Measurements from ENCODE around the gene FAM193B. TPM values are rescaled to one million over a fixed set of nuclear protein-coding genes. Genes with fewer than 3 reads are reported as not detected.

Gene FAM193B
- total RNA-seq, 1 donor from 2014 or later: 165 TPM

DNA sequence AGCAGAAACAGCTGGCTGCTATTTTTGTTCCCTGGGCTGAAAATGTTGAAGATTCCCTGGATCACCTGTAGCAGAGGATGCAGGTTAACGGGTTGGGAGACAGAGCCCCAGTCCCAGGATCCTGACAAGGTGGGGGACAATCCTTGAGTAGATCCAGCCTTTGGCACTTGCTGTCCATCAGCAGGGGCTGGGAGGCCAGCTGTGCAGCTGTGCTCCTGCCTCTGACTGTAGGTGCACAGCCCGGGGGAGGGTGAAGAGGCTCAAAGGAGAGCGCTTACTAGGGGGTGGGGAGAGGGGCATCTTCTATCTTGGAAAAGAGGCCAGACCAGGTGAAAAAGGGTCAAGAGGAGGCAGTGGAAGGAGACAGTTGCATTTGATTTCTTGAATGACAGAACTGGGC, 34.1 kb downstream of the FAM193B start:
- peaks cover 17% of the 10 kb centered on the region for H3K36me3 Mint-ChIP-seq (ENCODE audit: insufficient read depth)
- no peaks in the 10 kb centered on the region for H3K27me3 Mint-ChIP-seq
- peaks cover 18% of the 10 kb centered on the region for H3K4me1 Mint-ChIP-seq (ENCODE audit: low read depth)
- H3K4me3 Mint-ChIP-seq (ENCODE audit: low read depth): no peak overlapping the region
- TF ChIP-seq, protein P1, sequence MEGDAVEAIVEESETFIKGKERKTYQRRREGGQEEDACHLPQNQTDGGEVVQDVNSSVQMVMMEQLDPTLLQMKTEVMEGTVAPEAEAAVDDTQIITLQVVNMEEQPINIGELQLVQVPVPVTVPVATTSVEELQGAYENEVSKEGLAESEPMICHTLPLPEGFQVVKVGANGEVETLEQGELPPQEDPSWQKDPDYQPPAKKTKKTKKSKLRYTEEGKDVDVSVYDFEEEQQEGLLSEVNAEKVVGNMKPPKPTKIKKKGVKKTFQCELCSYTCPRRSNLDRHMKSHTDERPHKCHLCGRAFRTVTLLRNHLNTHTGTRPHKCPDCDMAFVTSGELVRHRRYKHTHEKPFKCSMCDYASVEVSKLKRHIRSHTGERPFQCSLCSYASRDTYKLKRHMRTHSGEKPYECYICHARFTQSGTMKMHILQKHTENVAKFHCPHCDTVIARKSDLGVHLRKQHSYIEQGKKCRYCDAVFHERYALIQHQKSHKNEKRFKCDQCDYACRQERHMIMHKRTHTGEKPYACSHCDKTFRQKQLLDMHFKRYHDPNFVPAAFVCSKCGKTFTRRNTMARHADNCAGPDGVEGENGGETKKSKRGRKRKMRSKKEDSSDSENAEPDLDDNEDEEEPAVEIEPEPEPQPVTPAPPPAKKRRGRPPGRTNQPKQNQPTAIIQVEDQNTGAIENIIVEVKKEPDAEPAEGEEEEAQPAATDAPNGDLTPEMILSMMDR (IDR thresholded peaks at IDR 0.05; ENCODE audit: unreplicated experiment): no peak
- no peaks in the 10 kb centered on the region for H3K9me3 Mint-ChIP-seq (ENCODE audit: low read depth)
- DNase-seq (ENCODE audit: low spot score, unreplicated experiment): no peak
- H3K27ac Mint-ChIP-seq: no peak overlapping the region

DNA sequence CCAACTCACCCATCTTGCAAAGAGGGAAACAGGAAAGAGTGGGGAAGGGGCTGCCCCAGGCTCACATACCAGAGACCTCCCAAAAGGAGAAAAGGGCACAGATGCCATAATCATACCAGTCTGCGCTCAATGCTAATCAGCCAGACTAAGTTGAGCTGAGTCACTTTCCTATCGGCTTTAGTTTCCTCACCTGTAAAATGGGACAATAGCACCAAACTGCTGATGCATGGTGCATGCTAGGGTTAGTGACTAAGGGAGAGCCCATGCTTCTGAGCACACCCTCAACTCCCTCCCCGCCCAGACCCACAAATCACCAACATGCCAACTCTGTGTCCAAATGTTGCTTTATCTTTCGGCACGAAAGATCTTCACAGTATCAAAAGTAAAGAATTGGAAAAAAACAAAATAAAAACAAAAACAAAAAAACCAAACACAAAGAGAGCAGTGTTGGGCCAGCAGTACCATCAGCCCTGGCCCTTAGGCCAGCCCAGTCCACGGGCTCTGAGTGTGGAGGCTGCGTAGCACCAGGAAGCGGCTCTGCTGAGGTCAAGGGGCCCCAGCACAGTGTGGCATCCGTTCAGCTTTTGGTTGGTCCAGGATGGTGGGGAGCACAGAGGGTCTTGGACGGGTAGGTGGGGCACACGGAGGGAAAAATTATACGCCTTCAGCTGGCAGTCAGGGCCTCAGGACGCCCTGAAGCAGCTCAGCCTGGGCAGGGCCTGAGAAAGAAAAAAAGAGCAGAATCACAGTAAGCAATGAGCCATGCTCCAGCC, 34.7 kb downstream of the FAM193B start:
- Mint-ChIP-seq H3K9me3 (ENCODE audit: low read depth) (no peaks in the 10 kb centered on the region), H3K36me3 (ENCODE audit: insufficient read depth) (peaks cover 19% of the 10 kb centered on the region), H3K27me3 (no peaks in the 10 kb centered on the region), H3K4me3 (ENCODE audit: low read depth) (no peak overlapping the region), H3K27ac (no peak overlapping the region), H3K4me1 (ENCODE audit: low read depth) (peaks cover 18% of the 10 kb centered on the region)
- TF ChIP-seq, protein P1 (IDR thresholded peaks at IDR 0.05; ENCODE audit: unreplicated experiment): no peak
- DNase-seq (ENCODE audit: low spot score, unreplicated experiment): no peak

DNA sequence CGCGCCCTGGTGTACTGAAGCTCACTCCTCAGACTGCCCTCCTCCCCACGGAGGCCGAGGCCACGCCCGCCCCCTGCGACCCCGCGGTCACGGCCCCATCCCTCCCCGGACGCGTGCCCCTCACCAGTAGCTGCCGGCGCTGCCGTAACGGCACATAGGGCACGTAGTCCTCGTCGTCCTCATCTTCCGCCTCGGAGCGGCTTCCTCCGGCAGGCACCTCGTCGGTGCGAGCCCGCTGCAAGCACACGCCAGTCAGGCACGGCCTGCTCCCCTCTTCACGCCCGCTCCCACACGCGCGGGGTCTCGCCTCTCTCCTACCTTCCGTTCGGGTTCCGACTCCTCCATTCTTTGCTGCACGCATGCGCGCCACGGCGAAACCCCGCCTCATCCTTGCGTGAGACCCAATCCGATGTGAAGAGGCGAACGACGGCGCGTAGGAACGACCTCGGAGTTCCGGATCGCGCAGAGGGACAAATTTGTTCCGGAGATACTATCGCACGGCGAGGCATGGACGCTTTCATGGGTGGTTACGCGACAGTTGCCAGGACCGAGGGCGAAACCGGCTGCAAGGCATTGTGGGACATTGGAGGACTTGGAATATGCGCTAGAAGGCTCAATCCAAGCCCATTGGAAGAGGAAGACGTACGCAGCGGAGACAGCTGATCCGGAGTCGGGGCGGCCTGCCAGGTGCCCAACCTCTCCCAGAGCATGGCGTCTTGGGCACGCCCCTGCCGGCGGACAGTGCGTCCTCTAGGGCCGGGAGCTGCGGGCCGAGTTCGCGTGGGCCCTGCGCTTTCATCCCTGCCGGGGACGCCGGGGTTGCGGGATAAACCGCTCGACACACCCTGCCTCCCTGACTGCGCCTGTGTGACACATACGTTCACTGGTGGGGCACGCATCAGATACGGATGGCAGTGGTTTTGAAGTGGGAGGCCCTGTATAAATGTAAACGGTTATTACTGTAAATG, 37.5 kb downstream of the FAM193B start, which contains the start of gene DDX41:
DDX41 (minus strand) TSS at position 361 of the 968 bp plus-strand sequence; CDS start at position 345, 16 bp downstream.
- Mint-ChIP-seq H3K36me3 (ENCODE audit: insufficient read depth) (peaks cover 25% of the 10 kb centered on the region), H3K27ac (peak within 1 kb of the TSS; percentile 97), H3K4me1 (ENCODE audit: low read depth) (peaks cover 18% of the 10 kb centered on the region), H3K4me3 (ENCODE audit: low read depth) (peak within 1 kb of the TSS; percentile 95), H3K9me3 (ENCODE audit: low read depth) (no peaks in the 10 kb centered on the region), H3K27me3 (no peaks in the 10 kb centered on the region)
- TF ChIP-seq, protein P1 (IDR thresholded peaks at IDR 0.05; ENCODE audit: unreplicated experiment): no peak
- peak; percentile 88 for DNase-seq (ENCODE audit: low spot score, unreplicated experiment)

DNA sequence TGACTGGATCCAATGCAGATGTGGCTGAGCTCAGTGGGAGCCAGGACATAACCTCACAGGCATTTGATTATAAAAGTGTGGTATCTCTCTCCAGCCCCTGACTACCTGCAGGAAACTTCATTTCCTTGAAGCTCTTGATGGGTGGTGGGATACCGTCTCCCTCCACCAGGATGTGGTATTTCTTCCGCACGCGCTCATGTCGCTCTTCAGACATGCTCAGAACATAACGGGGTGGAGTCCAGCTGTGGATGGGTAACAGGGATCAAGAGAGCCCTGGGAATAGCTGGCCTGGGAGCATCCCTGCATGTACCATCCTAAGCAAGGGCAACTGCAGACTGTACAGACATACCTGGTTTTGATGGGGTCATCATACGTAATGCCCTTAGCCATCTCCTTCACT, 38.8 kb downstream of the FAM193B start:
- Mint-ChIP-seq H3K4me3 (ENCODE audit: low read depth) (peak overlapping the region; percentile 95), H3K36me3 (ENCODE audit: insufficient read depth) (peaks cover 26% of the 10 kb centered on the region), H3K27ac (peak overlapping the region; percentile 97), H3K27me3 (no peaks in the 10 kb centered on the region), H3K4me1 (ENCODE audit: low read depth) (peaks cover 18% of the 10 kb centered on the region), H3K9me3 (ENCODE audit: low read depth) (no peaks in the 10 kb centered on the region)
- no peak for DNase-seq (ENCODE audit: low spot score, unreplicated experiment)
- TF ChIP-seq, protein P1 (IDR thresholded peaks at IDR 0.05; ENCODE audit: unreplicated experiment): no peak

DNA sequence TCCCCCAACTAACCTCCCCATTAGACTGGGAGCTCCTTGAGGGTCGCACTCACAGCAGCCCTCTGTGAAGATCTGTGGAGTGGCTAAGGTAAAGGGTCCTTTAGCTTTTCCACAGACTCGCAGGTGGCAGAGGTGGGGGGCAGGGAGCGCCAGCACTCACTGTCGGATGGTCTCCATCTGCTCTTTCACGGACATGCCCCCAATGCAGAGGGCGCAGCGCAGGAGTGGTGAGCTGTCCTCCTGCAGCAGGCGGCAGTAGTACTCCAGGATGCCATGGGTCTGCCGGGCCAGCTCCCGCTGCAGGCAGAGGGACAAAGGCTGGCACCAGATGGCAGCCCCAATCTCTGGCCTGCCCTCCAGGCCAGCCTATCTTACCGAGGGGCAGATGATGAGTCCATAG, 39.8 kb downstream of the FAM193B start:
- H3K9me3 Mint-ChIP-seq (ENCODE audit: low read depth): no peaks in the 10 kb centered on the region
- peaks cover 22% of the 10 kb centered on the region for H3K36me3 Mint-ChIP-seq (ENCODE audit: insufficient read depth)
- TF ChIP-seq, protein P1 (IDR thresholded peaks at IDR 0.05; ENCODE audit: unreplicated experiment): no peak
- H3K27me3 Mint-ChIP-seq: no peaks in the 10 kb centered on the region
- H3K4me1 Mint-ChIP-seq (ENCODE audit: low read depth): peaks cover 18% of the 10 kb centered on the region
- DNase-seq (ENCODE audit: low spot score, unreplicated experiment): no peak
- no peak overlapping the region for H3K4me3 Mint-ChIP-seq (ENCODE audit: low read depth)
- H3K27ac Mint-ChIP-seq: no peak overlapping the region
